ENCODE results near the gene UROD.

DNA sequence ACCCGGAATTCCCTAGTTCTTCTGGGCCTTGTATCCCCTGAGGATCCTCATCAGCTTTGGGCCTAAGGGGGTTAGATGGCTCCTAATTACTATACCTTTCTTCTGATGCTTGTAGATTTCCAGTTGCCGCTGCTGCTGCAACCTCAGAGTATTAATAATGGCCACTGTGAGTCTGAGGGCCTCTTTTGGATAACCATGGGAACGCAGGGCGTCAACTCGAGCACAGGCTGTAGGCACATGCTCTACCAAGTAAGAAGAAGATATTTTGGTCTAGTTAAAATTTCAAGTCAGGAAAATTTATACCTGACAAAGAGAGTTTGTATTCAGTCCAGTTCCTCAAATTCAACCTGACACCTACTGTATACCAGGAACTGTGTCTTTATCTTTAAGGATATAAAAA, 28.2 kb downstream of the UROD start:
- TF ChIP-seq, protein P1, sequence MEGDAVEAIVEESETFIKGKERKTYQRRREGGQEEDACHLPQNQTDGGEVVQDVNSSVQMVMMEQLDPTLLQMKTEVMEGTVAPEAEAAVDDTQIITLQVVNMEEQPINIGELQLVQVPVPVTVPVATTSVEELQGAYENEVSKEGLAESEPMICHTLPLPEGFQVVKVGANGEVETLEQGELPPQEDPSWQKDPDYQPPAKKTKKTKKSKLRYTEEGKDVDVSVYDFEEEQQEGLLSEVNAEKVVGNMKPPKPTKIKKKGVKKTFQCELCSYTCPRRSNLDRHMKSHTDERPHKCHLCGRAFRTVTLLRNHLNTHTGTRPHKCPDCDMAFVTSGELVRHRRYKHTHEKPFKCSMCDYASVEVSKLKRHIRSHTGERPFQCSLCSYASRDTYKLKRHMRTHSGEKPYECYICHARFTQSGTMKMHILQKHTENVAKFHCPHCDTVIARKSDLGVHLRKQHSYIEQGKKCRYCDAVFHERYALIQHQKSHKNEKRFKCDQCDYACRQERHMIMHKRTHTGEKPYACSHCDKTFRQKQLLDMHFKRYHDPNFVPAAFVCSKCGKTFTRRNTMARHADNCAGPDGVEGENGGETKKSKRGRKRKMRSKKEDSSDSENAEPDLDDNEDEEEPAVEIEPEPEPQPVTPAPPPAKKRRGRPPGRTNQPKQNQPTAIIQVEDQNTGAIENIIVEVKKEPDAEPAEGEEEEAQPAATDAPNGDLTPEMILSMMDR (conservative IDR thresholded peaks at IDR 0.05; ENCODE audit: low read depth in 2 of 2) = no peak
- TF ChIP-seq JUNB (IDR thresholded peaks at IDR 0.05; ENCODE audit: unreplicated experiment) (no peak), CREB1 (CRISPR knock-in tag; IDR thresholded peaks at IDR 0.05; ENCODE audit: low read depth) (no peak), EZH2phosphoT487 (IDR thresholded peaks at IDR 0.05; ENCODE audit: unreplicated experiment) (no peak), POLR2AphosphoS5 (IDR thresholded peaks at IDR 0.05; ENCODE audit: low read depth) (no peak)
- TF ChIP-seq, protein P2, sequence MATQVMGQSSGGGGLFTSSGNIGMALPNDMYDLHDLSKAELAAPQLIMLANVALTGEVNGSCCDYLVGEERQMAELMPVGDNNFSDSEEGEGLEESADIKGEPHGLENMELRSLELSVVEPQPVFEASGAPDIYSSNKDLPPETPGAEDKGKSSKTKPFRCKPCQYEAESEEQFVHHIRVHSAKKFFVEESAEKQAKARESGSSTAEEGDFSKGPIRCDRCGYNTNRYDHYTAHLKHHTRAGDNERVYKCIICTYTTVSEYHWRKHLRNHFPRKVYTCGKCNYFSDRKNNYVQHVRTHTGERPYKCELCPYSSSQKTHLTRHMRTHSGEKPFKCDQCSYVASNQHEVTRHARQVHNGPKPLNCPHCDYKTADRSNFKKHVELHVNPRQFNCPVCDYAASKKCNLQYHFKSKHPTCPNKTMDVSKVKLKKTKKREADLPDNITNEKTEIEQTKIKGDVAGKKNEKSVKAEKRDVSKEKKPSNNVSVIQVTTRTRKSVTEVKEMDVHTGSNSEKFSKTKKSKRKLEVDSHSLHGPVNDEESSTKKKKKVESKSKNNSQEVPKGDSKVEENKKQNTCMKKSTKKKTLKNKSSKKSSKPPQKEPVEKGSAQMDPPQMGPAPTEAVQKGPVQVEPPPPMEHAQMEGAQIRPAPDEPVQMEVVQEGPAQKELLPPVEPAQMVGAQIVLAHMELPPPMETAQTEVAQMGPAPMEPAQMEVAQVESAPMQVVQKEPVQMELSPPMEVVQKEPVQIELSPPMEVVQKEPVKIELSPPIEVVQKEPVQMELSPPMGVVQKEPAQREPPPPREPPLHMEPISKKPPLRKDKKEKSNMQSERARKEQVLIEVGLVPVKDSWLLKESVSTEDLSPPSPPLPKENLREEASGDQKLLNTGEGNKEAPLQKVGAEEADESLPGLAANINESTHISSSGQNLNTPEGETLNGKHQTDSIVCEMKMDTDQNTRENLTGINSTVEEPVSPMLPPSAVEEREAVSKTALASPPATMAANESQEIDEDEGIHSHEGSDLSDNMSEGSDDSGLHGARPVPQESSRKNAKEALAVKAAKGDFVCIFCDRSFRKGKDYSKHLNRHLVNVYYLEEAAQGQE (IDR thresholded peaks at IDR 0.05; ENCODE audit: unreplicated experiment) = no peak
- TF ChIP-seq, protein P3, sequence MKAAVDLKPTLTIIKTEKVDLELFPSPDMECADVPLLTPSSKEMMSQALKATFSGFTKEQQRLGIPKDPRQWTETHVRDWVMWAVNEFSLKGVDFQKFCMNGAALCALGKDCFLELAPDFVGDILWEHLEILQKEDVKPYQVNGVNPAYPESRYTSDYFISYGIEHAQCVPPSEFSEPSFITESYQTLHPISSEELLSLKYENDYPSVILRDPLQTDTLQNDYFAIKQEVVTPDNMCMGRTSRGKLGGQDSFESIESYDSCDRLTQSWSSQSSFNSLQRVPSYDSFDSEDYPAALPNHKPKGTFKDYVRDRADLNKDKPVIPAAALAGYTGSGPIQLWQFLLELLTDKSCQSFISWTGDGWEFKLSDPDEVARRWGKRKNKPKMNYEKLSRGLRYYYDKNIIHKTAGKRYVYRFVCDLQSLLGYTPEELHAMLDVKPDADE (IDR thresholded peaks at IDR 0.05) = no peak

All from GM23338 (cell line).